GM21737 (cell line): Measurements from ENCODE around the gene GYG1.

Experiments
- ATAC-seq: cut with Tn5 transposase; IDR thresholded peaks from one replicate; pipeline ENCODE4 v1.9.1; 2021; ENCODE audit warnings: mild to moderate bottlenecking, moderate library complexity; ENCODE audit not compliant: unreplicated experiment

GYG1 gene

DNA sequence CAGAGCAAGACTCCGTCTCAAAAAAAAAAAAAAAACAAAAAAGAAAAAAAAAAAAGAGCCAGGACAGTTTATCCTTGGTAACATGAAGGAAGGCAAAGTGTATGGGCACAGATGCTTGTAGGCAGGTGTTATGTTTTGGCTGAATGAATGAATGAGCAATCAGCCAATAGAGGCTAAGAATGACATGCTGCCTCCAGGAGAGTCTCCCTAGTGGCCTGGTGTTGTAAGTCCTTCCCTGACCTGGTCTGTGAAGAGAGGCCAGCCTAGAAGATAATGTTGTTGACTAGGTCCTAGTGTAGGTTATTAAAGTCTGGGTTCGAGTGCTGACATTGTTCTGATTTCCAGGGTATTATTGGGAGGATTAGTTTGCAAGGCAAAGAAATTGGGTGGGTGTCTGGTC lies 24.9 kb downstream of the GYG1 start:
- ATAC-seq: no peak

- no peak for ATAC-seq
These were observed 25.6 kb downstream of the GYG1 start for GRCh38 chr3:149016669-149017541.

GRCh38 chr3:149018247-149018646 lies 26.9 kb downstream of the GYG1 start:
- ATAC-seq: no peak

- ATAC-seq: no peak
These were observed 28.2 kb downstream of the GYG1 start for GRCh38 chr3:149019580-149019979.

GRCh38 chr3:149020196-149020838 lies 29.0 kb downstream of the GYG1 start:
- ATAC-seq: no peak

DNA sequence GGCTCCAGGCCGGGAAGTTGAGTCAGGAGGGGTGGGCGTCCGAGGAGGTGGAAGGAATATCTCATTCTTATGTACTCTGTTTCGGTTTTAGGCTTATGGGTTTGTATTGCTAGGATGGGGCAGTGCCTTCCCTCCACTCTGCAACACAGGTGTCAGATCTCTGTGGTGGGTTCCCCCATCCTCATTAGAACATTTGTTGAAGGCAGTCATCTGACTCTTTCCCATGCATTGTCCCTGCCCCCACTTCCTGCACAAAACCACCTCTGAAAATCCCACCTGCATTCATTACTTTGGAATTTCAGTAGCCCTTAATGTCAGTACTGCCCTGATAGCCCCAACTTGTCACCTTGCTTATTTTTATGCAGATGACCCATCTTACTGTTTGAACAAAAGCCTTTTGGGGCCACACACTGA lies 29.5 kb downstream of the GYG1 start:
- ATAC-seq: no peak

GRCh38 chr3:149021830-149022229 lies 30.5 kb downstream of the GYG1 start:
- no peak for ATAC-seq

- no peak for ATAC-seq
These were observed 32.6 kb downstream of the GYG1 start for GRCh38 chr3:149023951-149024350.

GRCh38 chr3:149026718-149027117 lies 35.4 kb downstream of the GYG1 start:
- no peak for ATAC-seq

- no peak for ATAC-seq
These were observed 39.8 kb downstream of the GYG1 start for GRCh38 chr3:149031096-149031495.

DNA sequence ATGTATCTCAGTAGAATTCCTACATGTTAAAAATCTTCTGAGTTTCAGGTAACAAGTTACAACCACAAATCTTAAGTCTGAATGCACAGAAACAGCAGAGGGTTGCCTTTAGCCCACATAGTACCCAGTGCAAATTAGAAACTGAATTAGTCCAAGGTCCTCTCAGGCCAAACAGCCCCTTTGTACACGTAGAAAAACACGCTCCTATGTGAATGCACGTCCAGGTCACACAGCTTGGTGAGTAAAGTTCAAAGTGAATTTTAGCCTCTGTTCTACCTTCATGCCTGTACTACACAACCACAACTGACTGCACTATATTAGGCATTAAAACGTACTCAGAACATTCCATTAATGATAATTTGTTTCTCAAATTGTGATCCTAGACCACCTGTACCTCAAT lies 46.3 kb downstream of the GYG1 start:
- no peak for ATAC-seq

DNA sequence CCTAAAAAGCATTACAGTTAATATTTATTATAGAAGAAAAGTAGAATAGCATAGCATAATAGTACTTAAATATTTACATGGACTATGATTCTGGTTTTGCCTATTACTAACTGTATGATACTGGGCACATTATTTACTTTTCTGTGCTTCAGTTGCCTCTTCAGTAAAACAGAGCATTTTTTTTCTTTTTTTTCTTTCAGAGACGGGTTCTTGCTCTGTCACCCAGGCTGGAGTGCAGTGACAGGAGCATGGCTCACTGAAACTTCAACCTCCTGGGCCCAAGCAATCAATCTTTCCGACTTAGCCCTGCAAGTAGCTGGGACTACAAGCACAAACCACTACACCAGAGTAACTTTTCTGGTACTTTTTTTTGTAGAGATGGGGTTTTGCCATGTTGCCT lies 47.0 kb downstream of the GYG1 start:
- ATAC-seq: no peak

DNA sequence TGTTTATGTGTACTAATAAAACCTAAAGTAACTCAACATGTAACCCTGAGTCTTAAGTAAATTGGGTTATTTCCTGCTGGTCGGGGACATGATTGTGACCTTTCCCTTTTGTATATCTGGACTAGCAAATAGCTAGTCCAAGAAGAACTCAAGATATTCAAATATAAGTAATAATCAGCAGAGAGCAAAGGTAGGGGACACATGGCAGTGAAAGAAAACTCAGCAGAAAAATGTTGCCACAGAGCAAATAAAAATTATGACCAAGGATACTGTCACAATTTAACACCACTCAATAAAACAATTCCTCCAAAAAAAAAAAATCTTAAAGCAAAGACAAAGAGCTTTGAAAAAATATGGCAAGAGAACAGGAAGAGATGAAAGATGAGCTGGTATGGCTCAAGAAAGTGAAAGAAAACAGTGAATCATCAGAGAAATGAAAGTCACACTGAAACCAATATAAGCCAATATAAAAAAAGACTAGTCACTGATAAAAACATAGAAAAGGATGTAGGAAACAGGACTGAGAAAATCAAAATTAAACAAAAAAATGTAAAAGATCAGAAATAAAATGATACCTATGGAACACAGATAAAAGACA lies 51.5 kb downstream of the GYG1 start:
- ATAC-seq: peak; percentile 71

DNA sequence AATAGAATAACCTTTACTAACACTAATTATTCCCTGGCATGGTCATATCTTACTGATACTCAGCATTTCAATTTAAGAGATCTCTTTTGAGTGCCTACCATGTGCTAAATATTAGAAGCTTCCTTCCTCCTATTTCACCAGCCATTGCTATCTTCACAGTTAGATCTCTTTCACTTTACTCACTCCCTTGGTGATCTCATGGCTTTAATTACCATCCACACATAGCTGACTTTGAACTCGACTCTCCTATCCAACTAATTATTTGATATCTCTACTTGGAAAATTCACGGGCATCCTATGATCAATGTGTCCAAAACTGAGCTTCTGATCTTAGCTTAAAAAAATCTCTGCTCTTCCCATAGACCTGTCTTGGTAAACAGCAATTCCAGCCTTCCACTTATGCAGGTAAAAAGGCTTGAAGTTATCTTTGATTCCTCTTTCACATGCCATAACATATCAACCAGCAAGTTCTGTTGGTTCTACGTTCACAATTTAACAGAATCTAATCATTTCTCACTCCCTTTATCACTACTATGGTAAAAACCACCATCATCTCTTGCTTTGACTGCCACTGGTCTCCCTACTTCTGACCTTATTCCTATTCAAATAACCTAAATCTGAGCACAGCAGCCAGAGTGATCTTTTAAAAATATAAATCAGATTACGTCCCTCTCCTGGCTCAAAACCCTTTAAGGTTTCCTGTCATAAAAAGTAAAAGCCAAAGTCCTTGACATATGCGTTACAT lies 53.2 kb downstream of the GYG1 start:
- ATAC-seq: no peak

- ATAC-seq: no peak
These were observed 64.2 kb downstream of the GYG1 start for GRCh38 chr3:149055575-149055974.

DNA sequence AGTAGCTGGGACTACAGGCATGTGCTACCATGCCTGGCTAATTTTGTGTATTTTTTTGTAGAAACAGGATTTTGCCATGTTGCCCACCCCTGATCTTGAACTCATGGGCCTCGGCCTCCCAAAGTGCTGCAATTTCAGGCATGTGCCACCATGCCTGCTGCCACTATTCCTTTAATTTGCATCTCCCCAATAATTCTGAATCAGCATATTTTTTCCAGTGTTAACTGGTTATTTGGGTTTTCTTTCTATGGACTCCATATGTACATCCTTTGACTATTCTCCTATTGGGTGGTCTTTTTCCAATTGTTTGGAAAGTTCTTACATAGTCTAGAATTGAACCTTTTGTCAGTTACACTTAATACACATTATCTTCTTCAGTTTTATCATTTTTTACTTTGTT lies 66.9 kb downstream of the GYG1 start:
- ATAC-seq: no peak

GRCh38 chr3:149058602-149059001 lies 67.3 kb downstream of the GYG1 start:
- ATAC-seq: peak; percentile 53

GRCh38 chr3:149061776-149062175 lies 70.4 kb downstream of the GYG1 start:
- no peak for ATAC-seq

GRCh38 chr3:149067883-149068282 lies 76.5 kb downstream of the GYG1 start:
- no peak for ATAC-seq
